Activated CD8-positive, alpha-beta memory T cell treated with anti-CD3 and anti-CD28 coated beads, Interleukin-2, amount 10 ng/mL, durations not matched to agents 7 days and 5 days (primary cell): ENCODE data around the gene MTUS2. TPM values are rescaled to one million over a fixed set of nuclear protein-coding genes. Genes with fewer than 3 reads are reported as not detected.

Experiments
- ATAC-seq: fragments of 150-1000 bp; cut with Tn5 transposase; one replicate; pipeline ENCODE4 v1.10.0; 2021; ENCODE audit warnings: moderate library complexity
- CTCF ChIA-PET: fragments of 350-600 bp; sonication (Branson Sonifier 250); formaldehyde crosslinking; loops from one replicate; lab custom pipeline; 2021; ENCODE audit warnings: antibody characterized with exemption; lab: Charles Lee
- DNase-seq: peaks from one replicate; pipeline ENCODE4 v3.0.0-alpha.2; 2020
- H3K27ac Mint-ChIP-seq: one replicate; pipeline ENCODE4 v1.8.0; 2021; ENCODE audit warnings: mild to moderate bottlenecking, mixed read lengths
- H3K27me3 Mint-ChIP-seq: one replicate; pipeline ENCODE4 v1.8.0; 2021; ENCODE audit warnings: mixed read lengths
- H3K36me3 Mint-ChIP-seq: one replicate; pipeline ENCODE4 v1.8.0; 2021; ENCODE audit warnings: mild to moderate bottlenecking, mixed read lengths
- H3K4me1 Mint-ChIP-seq: one replicate; pipeline ENCODE4 v1.8.0; 2021; ENCODE audit warnings: mixed read lengths
- H3K4me3 Mint-ChIP-seq: one replicate; pipeline ENCODE4 v1.8.0; 2021; ENCODE audit warnings: mild to moderate bottlenecking, moderate library complexity, mixed read lengths
- H3K9me3 Mint-ChIP-seq: one replicate; pipeline ENCODE4 v1.8.0; 2022; ENCODE audit warnings: low read depth, mixed read lengths
- total RNA-seq, 2 experiments: library from RNA; stranded (reverse); gene quantifications; one replicate each; pipeline ENCODE4 v1.2.3, GENCODE V29; 2021

The MTUS2 gene
- total RNA-seq, 2 experiments from 2014 or later = not detected

DNA sequence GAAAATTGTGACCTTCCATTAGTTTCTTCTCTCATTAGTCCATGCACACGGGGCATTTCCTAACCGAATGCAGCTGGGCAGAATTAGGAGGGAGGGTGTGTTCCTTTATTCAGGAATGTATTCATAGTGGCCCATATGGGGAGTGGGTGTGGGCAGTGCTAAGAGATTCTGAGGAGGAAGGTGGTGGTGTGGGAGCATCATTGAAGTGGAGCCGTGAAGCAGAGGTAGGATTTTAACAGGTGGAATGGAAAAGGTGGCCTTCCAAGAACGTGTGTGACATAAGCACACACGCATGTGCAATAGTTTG, 134.2 kb downstream of the MTUS2 start:
- CTCF ChIA-PET = no interaction called here
- Mint-ChIP-seq H3K4me1 (no peaks in the 10 kb centered on the region), H3K36me3 (no peaks in the 10 kb centered on the region), H3K4me3 (no peak overlapping the region), H3K9me3 (no peaks in the 10 kb centered on the region), H3K27me3 (no peaks in the 10 kb centered on the region), H3K27ac (no peak overlapping the region)
- DNase-seq = no peak
- no peak for ATAC-seq

DNA sequence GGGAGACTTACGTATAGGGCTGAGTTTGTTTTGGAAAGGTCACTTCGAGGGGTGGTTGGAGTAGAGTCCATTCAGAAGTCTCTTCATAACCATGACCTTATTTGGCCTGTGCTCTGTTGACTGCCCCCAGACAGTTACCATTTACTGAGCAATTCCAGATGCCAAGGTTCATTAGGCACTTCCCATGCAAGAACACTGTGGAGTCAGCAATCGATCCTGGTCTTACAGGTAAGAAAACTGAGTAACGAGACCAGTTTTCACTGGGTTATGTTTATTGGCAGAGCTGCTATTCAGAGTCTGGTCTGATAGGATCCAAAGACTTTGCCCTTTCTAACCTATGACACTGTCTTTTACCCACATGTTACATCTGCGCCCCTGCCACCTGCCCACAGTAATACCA, 134.7 kb downstream of the MTUS2 start:
- Mint-ChIP-seq H3K27me3 (no peaks in the 10 kb centered on the region), H3K4me1 (no peaks in the 10 kb centered on the region), H3K9me3 (no peaks in the 10 kb centered on the region), H3K4me3 (no peak overlapping the region), H3K27ac (no peak overlapping the region), H3K36me3 (no peaks in the 10 kb centered on the region)
- CTCF ChIA-PET = no interaction called here
- no peak for ATAC-seq
- no peak for DNase-seq

DNA sequence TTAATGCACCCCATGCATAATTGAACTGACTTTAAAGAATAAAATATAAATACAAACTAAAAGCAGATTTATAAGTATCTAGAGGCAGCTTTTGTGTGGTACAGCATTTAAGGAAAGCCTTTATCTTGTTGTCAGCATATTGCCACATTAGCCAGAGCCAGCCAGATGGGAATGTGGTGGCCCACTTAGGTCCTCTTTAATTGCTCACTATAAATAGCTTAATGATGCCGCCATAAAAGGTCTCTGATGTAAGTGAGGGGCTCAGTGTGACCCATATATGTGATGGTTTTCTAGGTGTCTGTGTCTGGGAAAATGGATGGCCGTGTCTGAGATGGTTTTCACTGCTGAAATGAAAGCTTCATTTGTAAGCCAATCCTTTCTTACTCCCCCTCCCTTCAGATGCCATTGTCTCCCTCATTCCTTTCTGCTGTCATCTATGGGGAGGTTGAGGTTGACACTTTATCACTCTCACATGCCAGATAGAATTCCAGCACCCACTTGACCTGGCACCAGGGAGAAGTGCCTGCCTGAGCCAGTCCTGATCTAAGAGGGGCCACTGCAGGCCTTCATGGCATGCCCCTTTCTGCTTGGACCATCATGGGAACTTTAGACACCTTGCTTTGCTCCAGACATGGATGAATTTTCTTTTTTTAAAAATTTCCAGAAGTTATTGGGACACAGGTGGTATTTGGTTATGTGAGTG, 135.3 kb downstream of the MTUS2 start:
- H3K4me1 Mint-ChIP-seq = no peaks in the 10 kb centered on the region
- ATAC-seq (no peak), DNase-seq (no peak)
- no peak overlapping the region for H3K27ac Mint-ChIP-seq
- no peaks in the 10 kb centered on the region for H3K9me3 Mint-ChIP-seq
- CTCF ChIA-PET = no interaction called here
- H3K36me3 Mint-ChIP-seq = no peaks in the 10 kb centered on the region
- no peak overlapping the region for H3K4me3 Mint-ChIP-seq
- no peaks in the 10 kb centered on the region for H3K27me3 Mint-ChIP-seq

DNA sequence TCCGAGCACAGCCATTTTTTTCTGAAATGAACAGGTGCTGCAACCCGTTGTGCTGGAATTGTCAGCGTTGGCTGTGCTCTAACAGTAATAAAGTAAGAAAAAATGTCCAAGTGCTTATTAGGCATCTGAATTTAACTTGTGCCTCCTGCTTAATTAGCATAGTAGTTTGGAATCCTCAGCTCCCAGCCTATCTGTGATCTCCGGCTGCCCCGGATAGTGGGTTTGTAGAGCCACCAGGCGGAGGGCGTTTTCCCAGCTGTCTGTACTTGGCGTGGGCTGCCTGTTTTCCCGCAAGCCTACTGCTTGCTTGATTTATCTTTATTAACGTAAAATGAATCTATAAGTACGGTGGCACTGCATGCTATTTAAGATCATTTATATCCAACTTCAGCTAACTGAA, 137.9 kb downstream of the MTUS2 start:
- no peak overlapping the region for H3K4me3 Mint-ChIP-seq
- ATAC-seq = no peak
- no peak for DNase-seq
- CTCF ChIA-PET = no interaction called here
- H3K4me1 Mint-ChIP-seq = no peaks in the 10 kb centered on the region
- no peaks in the 10 kb centered on the region for H3K9me3 Mint-ChIP-seq
- H3K27me3 Mint-ChIP-seq = no peaks in the 10 kb centered on the region
- H3K27ac Mint-ChIP-seq = no peak overlapping the region
- H3K36me3 Mint-ChIP-seq = no peaks in the 10 kb centered on the region

DNA sequence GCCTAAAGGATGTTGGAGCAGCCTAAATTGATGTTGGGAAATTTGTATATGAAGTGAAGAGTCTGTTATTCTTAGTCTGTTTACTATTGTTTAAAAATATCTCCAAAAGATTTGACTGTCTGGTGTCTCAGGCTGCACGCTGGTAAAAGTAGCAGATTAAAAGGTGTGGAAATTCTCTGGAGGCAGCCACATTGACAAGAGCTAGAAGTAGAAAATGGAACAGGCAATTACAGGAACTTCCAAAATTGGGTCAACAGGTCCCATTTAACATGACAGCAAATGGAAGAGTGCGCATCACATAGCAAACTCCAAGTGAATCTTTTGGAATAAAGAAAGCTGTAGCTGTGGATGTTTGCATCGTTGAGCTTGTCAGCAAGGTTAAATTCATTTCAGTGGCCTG, 138.3 kb downstream of the MTUS2 start:
- H3K27ac Mint-ChIP-seq = no peak overlapping the region
- no peaks in the 10 kb centered on the region for H3K36me3 Mint-ChIP-seq
- ATAC-seq (no peak), DNase-seq (no peak)
- no peaks in the 10 kb centered on the region for H3K9me3 Mint-ChIP-seq
- H3K4me1 Mint-ChIP-seq = no peaks in the 10 kb centered on the region
- no peaks in the 10 kb centered on the region for H3K27me3 Mint-ChIP-seq
- no peak overlapping the region for H3K4me3 Mint-ChIP-seq
- CTCF ChIA-PET = no interaction called here

DNA sequence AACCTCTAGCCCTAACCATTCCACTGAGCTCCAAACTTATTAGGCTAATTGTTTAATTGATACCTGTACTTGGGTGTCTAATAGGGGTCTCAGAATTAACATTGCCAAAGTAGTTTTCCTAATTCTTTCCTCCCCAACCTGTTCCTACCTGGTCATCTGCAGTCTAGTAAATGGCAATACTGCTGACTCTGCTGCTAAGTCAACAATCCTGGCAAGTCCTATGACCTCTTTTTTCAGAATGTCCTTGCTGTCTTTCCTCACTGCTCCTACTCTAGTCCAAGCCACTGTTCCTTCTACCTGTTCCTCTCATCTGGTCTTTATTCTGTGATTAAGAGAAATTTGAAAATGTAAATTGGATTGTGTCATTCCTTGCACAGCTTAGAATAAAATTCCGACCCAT, 143.9 kb downstream of the MTUS2 start:
- CTCF ChIA-PET = no interaction called here
- no peaks in the 10 kb centered on the region for H3K4me1 Mint-ChIP-seq

DNA sequence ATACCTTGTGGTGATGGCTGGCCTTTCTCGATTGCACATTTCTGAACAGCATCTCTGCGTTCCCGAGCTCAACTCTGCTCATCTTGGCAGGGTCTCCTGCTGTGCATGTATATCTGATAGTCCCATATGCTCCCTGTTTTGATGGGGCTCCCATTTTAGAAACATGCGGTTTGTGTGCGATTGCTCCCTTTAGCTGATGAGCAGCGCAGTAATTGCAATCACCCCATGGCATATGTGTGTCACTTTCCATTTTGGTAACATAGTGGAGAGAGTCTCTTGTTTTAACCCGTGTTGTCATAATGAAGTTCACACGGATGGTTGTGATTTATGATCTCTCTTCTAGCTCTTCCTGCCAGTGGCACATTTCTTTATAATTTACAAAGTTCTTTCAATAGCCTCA, 144.7 kb downstream of the MTUS2 start:
- CTCF ChIA-PET = no interaction called here
- Mint-ChIP-seq H3K36me3 (no peaks in the 10 kb centered on the region), H3K27me3 (no peaks in the 10 kb centered on the region), H3K9me3 (no peaks in the 10 kb centered on the region), H3K4me1 (no peaks in the 10 kb centered on the region), H3K4me3 (no peak overlapping the region), H3K27ac (no peak overlapping the region)
- ATAC-seq (no peak), DNase-seq (no peak)

More for the DNA sequence above, 143.9 kb downstream of the MTUS2 start:
- H3K36me3 Mint-ChIP-seq = no peaks in the 10 kb centered on the region
- H3K27ac Mint-ChIP-seq = no peak overlapping the region
- H3K9me3 Mint-ChIP-seq = no peaks in the 10 kb centered on the region
- H3K27me3 Mint-ChIP-seq = no peaks in the 10 kb centered on the region
- ATAC-seq (no peak), DNase-seq (no peak)
- no peak overlapping the region for H3K4me3 Mint-ChIP-seq

DNA sequence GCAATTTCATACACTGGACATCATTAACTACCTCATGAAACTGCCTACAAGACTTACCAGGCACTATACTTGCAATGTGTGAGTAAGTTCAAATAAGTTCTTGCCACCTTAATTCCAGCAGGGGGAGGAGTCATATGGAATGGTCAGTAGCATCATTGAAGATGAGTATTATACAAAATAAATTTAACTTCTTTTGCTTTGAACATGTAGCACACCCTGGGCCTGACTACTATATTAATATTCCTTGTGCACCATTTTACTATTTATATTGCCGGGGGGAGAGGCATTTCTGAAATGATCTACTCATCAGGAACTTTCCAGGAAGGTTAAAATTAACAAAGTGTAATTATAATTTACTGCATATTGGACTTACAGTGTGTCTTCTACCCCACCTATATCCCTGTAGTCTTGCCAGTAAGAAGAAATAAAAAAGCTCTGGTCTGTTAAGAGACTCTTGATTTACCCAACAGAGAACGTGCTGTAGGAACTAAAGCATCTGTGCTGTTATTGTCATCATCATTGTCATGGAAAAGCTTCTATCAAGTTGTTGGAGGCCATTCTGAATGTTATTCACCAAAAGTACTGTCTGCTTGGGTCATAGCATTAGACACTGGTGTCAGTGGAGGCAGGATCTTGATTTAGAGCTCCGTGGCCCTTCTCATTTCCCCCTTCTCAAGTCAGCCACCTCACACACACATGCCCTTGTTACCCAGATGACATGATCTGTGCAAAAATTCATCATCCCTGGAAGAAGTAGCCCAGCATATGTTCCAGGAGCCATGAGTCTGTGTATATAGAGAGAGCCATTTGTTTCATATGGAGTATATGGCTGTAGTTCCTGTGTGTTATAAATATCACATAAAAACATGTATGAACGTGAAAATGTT, 147.1 kb downstream of the MTUS2 start:
- H3K27ac Mint-ChIP-seq = no peak overlapping the region

DNA sequence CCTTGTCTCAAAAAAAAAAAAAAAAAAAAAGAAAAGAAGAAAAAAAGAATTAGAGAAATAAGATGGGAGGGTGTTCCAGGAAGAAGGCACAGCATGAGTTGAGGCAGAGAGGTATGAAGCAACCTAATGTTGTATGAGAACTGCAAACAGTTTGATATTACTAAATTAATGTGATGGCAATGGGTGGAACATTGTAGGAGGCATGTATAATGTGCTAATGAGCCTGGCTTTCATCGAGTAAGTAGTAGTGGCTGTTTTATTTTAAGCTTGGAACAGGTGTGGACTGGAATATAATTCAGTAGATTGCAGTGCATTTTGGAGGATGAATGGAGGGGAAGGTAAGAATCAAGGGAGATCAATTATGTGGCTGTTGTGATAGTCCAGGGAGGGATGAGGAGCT, 156.1 kb downstream of the MTUS2 start:
- Mint-ChIP-seq H3K36me3 (no peaks in the 10 kb centered on the region), H3K9me3 (no peaks in the 10 kb centered on the region), H3K27ac (no peak overlapping the region), H3K4me3 (no peak overlapping the region), H3K27me3 (no peaks in the 10 kb centered on the region), H3K4me1 (no peaks in the 10 kb centered on the region)
- no peak for DNase-seq
- CTCF ChIA-PET = no interaction called here
- ATAC-seq = no peak

More for the DNA sequence above, 147.1 kb downstream of the MTUS2 start:
- H3K4me1 Mint-ChIP-seq = no peaks in the 10 kb centered on the region
- H3K9me3 Mint-ChIP-seq = no peaks in the 10 kb centered on the region
- H3K36me3 Mint-ChIP-seq = no peaks in the 10 kb centered on the region
- DNase-seq (no peak), ATAC-seq (no peak)
- CTCF ChIA-PET = interaction anchor here (0.7 kb wide), 1 partner anchor 47 kb away, joined by 3 read pairs; no protein-coding TSS in a partner anchor
- no peaks in the 10 kb centered on the region for H3K27me3 Mint-ChIP-seq
- no peak overlapping the region for H3K4me3 Mint-ChIP-seq

DNA sequence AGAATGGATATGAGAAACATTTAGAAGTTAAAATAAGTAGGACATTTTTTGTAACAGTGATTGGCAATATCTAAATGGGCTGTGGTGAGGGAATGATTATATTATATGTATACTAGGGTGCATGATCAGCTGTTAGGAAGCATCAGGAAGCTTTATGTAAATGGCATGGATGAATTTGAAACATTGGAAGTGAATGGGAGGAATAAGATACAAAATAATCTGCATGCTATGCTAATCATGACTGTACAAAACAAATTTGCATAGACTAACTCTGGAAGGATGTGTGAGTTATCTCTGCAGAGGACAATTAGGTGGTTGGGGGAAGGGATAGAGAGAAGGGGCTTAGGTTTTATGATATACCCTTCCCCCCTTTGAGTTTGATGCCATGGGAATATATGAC, 156.5 kb downstream of the MTUS2 start:
- CTCF ChIA-PET = no interaction called here
- no peaks in the 10 kb centered on the region for H3K36me3 Mint-ChIP-seq
- no peaks in the 10 kb centered on the region for H3K27me3 Mint-ChIP-seq

DNA sequence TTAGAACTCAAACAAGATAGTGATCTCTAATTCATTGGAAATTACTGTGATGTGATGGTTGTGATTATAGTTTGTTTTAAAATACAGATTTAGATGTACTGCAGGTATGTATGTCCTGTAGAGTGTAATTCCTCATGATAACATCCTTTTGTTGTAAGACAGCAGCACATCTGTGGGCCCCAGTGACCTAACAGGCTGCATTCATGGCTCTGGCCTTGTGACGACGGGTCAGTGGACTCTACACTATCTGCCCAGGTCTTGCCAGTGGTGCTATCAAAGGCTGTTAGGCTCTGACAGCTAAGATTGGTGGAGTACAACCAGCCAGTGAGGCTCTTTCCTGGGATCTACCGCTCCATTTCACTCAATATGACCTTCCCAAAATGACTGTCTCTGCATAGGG, 158.4 kb downstream of the MTUS2 start:
- H3K4me1 Mint-ChIP-seq = no peaks in the 10 kb centered on the region
- no peak overlapping the region for H3K27ac Mint-ChIP-seq
- no peaks in the 10 kb centered on the region for H3K9me3 Mint-ChIP-seq
- DNase-seq = no peak
- H3K4me3 Mint-ChIP-seq = no peak overlapping the region
- H3K36me3 Mint-ChIP-seq = no peaks in the 10 kb centered on the region
- H3K27me3 Mint-ChIP-seq = no peaks in the 10 kb centered on the region
- CTCF ChIA-PET = no interaction called here
- no peak for ATAC-seq

More for the DNA sequence above, 156.5 kb downstream of the MTUS2 start:
- H3K4me1 Mint-ChIP-seq = no peaks in the 10 kb centered on the region
- H3K4me3 Mint-ChIP-seq = no peak overlapping the region
- ATAC-seq (no peak), DNase-seq (no peak)
- H3K27ac Mint-ChIP-seq = no peak overlapping the region
- H3K9me3 Mint-ChIP-seq = no peaks in the 10 kb centered on the region

DNA sequence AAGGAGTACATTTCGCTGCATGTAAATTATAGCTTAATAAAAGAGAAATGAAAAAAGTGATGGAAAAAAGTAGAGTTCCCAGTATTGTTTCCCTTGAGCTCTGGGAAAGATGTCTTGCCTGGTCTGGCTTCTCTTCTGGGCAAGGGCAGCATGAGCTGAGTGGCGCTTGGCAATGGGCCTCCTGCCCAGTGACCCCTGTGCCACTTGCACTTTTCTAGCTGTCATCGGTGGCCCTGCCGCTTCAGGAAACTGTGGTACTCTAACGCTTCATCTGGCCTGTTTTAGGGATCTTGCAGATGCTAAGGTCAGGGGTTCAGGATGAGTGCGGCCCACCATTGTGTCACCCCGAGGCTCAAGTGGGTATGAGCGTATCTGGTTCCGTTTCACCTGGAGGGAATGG, 161.4 kb downstream of the MTUS2 start:
- Mint-ChIP-seq H3K4me1 (no peaks in the 10 kb centered on the region), H3K27ac (no peak overlapping the region), H3K4me3 (no peak overlapping the region), H3K36me3 (no peaks in the 10 kb centered on the region), H3K27me3 (no peaks in the 10 kb centered on the region), H3K9me3 (no peaks in the 10 kb centered on the region)
- DNase-seq (no peak), ATAC-seq (no peak)
- CTCF ChIA-PET = no interaction called here

DNA sequence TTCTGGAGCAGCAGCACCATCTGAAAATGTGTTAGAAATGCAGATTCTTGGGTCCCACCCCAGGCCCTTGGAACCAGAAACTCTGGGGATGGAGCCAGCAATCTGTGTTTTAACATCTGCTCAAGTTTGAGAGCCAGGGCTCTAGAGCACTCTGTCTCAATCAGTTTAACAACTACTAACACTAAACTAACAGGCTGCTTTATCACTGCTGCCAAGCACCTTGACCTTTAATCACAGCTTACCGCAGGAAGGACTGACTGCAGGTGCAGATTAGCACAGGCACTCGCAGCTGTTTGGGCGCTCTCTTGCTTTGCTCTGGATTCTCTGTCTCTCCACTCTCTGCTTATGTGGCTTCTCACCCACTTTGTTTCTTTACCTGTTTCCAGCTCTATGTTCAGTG, 163.5 kb downstream of the MTUS2 start:
- Mint-ChIP-seq H3K27me3 (no peaks in the 10 kb centered on the region), H3K36me3 (no peaks in the 10 kb centered on the region), H3K27ac (no peak overlapping the region), H3K4me3 (no peak overlapping the region), H3K9me3 (no peaks in the 10 kb centered on the region), H3K4me1 (no peaks in the 10 kb centered on the region)
- ATAC-seq = no peak
- CTCF ChIA-PET = no interaction called here
- no peak for DNase-seq

DNA sequence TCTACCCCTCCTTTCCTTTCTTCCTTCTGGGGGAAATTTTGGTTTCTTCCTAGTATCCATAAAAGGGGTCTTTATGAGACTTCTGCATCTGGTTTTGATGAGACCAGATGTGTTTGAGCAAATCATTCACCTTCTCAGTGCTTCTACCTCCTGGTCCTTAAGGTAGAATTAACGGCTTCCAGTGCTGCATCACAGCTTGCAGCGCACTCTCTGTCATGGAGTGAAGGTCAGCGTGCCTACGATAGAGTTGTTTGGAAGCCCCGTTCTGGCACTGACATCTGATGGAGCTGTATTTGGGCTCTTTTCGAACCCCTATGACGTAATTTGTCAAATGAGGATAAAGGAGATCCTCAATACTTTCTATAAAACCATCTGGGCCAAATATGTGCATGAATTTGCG, 164.2 kb downstream of the MTUS2 start:
- Mint-ChIP-seq H3K4me3 (no peak overlapping the region), H3K4me1 (no peaks in the 10 kb centered on the region), H3K27me3 (no peaks in the 10 kb centered on the region), H3K27ac (no peak overlapping the region), H3K9me3 (no peaks in the 10 kb centered on the region), H3K36me3 (no peaks in the 10 kb centered on the region)
- no peak for DNase-seq
- ATAC-seq = no peak
- CTCF ChIA-PET = no interaction called here
